Keratinocyte (primary cell): ENCODE results near the gene BRD1. TPM values are rescaled to one million over a fixed set of nuclear protein-coding genes. Genes with fewer than 3 reads are reported as not detected.

Source experiments
- DNase-seq: peaks from one replicate; pipeline ENCODE4 v3.0.0-alpha.2; 2011; ENCODE audit warnings: low read depth, missing footprints, low spot score
- FAIRE-seq: peaks from 2 replicates; lab custom pipeline; 2011; peaks lifted over from hg19 to GRCh38; lab: Jason Lieb, UNC
- H2AFZ ChIP-seq: 2 replicates; pipeline ENCODE4 v1.6.0; 2012; ENCODE audit warnings: low read length, control low read depth, inconsistent platforms; ENCODE audit not compliant: control insufficient read depth
- H3K27ac ChIP-seq: 2 replicates; pipeline ENCODE4 v1.5.1; 2011; ENCODE audit warnings: low read length; ENCODE audit not compliant: control insufficient read depth, insufficient read depth
- H3K27me3 ChIP-seq: 3 replicates; pipeline ENCODE4 v1.6.0; 2011; ENCODE audit warnings: low read length; ENCODE audit not compliant: control insufficient read depth, insufficient read depth; ENCODE audit errors: extremely low read depth
- H3K36me3 ChIP-seq, 2 experiments: 2 replicates in 1 of 2; 3 replicates in 1 of 2; pipeline ENCODE4 v1.5.1; 2011; ENCODE audit warnings: low read length in 2 of 2, mild to moderate bottlenecking in 1 of 2; ENCODE audit not compliant: control insufficient read depth in 2 of 2, insufficient read depth in 2 of 2; ENCODE audit errors: extremely low read depth in 1 of 2
- H3K4me1 ChIP-seq: 3 replicates; pipeline ENCODE4 v1.5.1; 2011; ENCODE audit warnings: low read length; ENCODE audit not compliant: control insufficient read depth, insufficient read depth; ENCODE audit errors: extremely low read depth
- H3K4me2 ChIP-seq: 3 replicates; pipeline ENCODE4 v1.6.0; 2011; ENCODE audit warnings: low read depth, low read length; ENCODE audit not compliant: control insufficient read depth, insufficient read depth; ENCODE audit errors: extremely low read depth
- H3K4me3 ChIP-seq, 3 experiments: fragments of 200-600 bp in 1 of 3; sonication (generic) in 1 of 3; 2 replicates in 2 of 3; 3 replicates in 1 of 3; pipeline ENCODE4 v1.5.1; 2011 to 2016; ENCODE audit warnings: low read length in 3 of 3, mild to moderate bottlenecking in 3 of 3, control low read depth in 2 of 3, inconsistent platforms in 1 of 3, low read depth in 1 of 3, mixed read lengths in 1 of 3, mixed run types in 1 of 3, moderate library complexity in 1 of 3; ENCODE audit not compliant: control insufficient read depth in 2 of 3, insufficient read depth in 2 of 3; ENCODE audit errors: extremely low read depth in 1 of 3
- H3K79me2 ChIP-seq: 2 replicates; pipeline ENCODE4 v1.6.0; 2012; ENCODE audit warnings: low read length; ENCODE audit not compliant: control insufficient read depth, insufficient read depth
- H3K9ac ChIP-seq: 3 replicates; pipeline ENCODE4 v1.6.0; 2011; ENCODE audit warnings: low read length; ENCODE audit not compliant: control insufficient read depth, insufficient read depth; ENCODE audit errors: extremely low read depth
- H3K9me1 ChIP-seq: 3 replicates; pipeline ENCODE4 v1.6.0; 2011; ENCODE audit warnings: low read length; ENCODE audit not compliant: control insufficient read depth, insufficient read depth; ENCODE audit errors: extremely low read depth
- H3K9me3 ChIP-seq: 2 replicates; pipeline ENCODE4 v1.5.1; 2012; ENCODE audit warnings: low read depth, low read length; ENCODE audit not compliant: control insufficient read depth
- H4K20me1 ChIP-seq: 3 replicates; pipeline ENCODE4 v1.6.0; 2011; ENCODE audit warnings: low read length; ENCODE audit not compliant: control insufficient read depth, insufficient read depth; ENCODE audit errors: extremely low read depth
- CTCF ChIP-seq, 3 experiments: IDR thresholded peaks in 1 of 3; conservative IDR thresholded peaks in 1 of 3; optimal IDR thresholded peaks in 1 of 3; 2 replicates in 2 of 3; 3 replicates in 1 of 3; pipeline versions ENCODE3 to v1.5.1; 2011; ENCODE audit warnings: low read length in 3 of 3, mild to moderate bottlenecking in 3 of 3, moderate library complexity in 2 of 3, control low read depth in 1 of 3, inconsistent platforms in 1 of 3; ENCODE audit not compliant: insufficient read depth in 2 of 3; ENCODE audit errors: extremely low read depth in 1 of 3
- EZH2 ChIP-seq: IDR thresholded peaks from one replicate; pipeline ENCODE4 v1.6.1; 2012; ENCODE audit warnings: inconsistent platforms, mild to moderate bottlenecking, low read length, moderate library complexity
- dilution Hi-C: fragments of 300-500 bp; cut with MboI; formaldehyde crosslinking; loops from one replicate; pipeline ENCODE4 v1.7.0; 2020; ENCODE audit warnings: low sequenced_read_pairs; ENCODE audit not compliant: extremely low pct_ligation_motif_present
- polyA plus RNA-seq, 5 experiments: library from polyadenylated mRNA; depleted of rRNA in 3 of 5; stranded (reverse) in 3 of 5; stranded (forward) in 1 of 5; unstranded in 1 of 5; fragments of >200 nt; gene quantifications; 1 replicate in 1 of 5; 2 replicates in 3 of 5; 3 replicates in 1 of 5; pipeline versions ENCODE4 v1.2.1 to v1.2.3, GENCODE V29; 2011 to 2012; ENCODE audit warnings: missing spikeins in 2 of 5, low read depth in 1 of 5, low replicate concordance in 1 of 5

The BRD1 gene
- polyA plus RNA-seq, 1 donor (not counting 4 experiments of a cell fraction or from before 2014, with no cell fraction given), result 4.3 TPM

GRCh38 chr22:49751318-49751965 is 76.2 kb downstream of the BRD1 start:
- Histone ChIP-seq H4K20me1 (no peaks in the 10 kb centered on the region), H3K36me3 (no peaks in the 10 kb centered on the region), H3K9ac (no peak overlapping the region), H3K27ac (no peak overlapping the region), H3K9me3 (peaks cover 2% of the 10 kb centered on the region), H2AFZ (no peak overlapping the region), H3K4me2 (no peak overlapping the region), H3K4me1 (no peaks in the 10 kb centered on the region), H3K27me3 (peaks cover 3% of the 10 kb centered on the region), H3K4me3 (no peak overlapping the region), H3K79me2 (no peaks in the 10 kb centered on the region), H3K9me1 (no peaks in the 10 kb centered on the region)
- no peak for FAIRE-seq
- TF ChIP-seq CTCF (optimal IDR thresholded peaks at IDR 0.05 in 1 of 3, IDR thresholded peaks at IDR 0.05 in 1 of 3, conservative IDR thresholded peaks at IDR 0.05 in 1 of 3; ENCODE audit: extremely low read depth in 1 of 3, insufficient read depth in 2 of 3, low read length in 3 of 3), result no peak
- DNase-seq, result no peak
- dilution Hi-C loops, result no loop called here

GRCh38 chr22:49749885-49750510 is 77.7 kb downstream of the BRD1 start:
- H3K4me3 ChIP-seq, result no peak overlapping the region

More at GRCh38 chr22:49749885-49750510, 77.7 kb downstream of the BRD1 start:
- Histone ChIP-seq H3K9me1 (no peaks in the 10 kb centered on the region), H3K79me2 (no peaks in the 10 kb centered on the region), H3K9ac (no peak overlapping the region), H3K9me3 (peaks cover 2% of the 10 kb centered on the region), H4K20me1 (no peaks in the 10 kb centered on the region), H3K27ac (no peak overlapping the region), H3K36me3 (no peaks in the 10 kb centered on the region), H3K4me2 (no peak overlapping the region), H3K27me3 (peaks cover 3% of the 10 kb centered on the region), H2AFZ (no peak overlapping the region), H3K4me1 (no peaks in the 10 kb centered on the region)
- dilution Hi-C loops, result no loop called here
- no peak for TF ChIP-seq CTCF (optimal IDR thresholded peaks at IDR 0.05 in 1 of 3, IDR thresholded peaks at IDR 0.05 in 1 of 3, conservative IDR thresholded peaks at IDR 0.05 in 1 of 3; ENCODE audit: extremely low read depth in 1 of 3, insufficient read depth in 2 of 3, low read length in 3 of 3)
- no peak for TF ChIP-seq EZH2
- FAIRE-seq, result no peak
- no peak for DNase-seq
